HG03045 (cell line): ENCODE data around the gene CCNK.

ENCODE experiments used
- ATAC-seq: cut with Tn5 transposase; IDR thresholded peaks from one replicate; pipeline ENCODE4 v1.9.1; 2021; ENCODE audit warnings: mild to moderate bottlenecking, moderate library complexity; ENCODE audit not compliant: unreplicated experiment

CCNK gene

GRCh38 chr14:99505089-99505488 lies 23.9 kb downstream of the CCNK start:
- ATAC-seq = no peak

GRCh38 chr14:99506276-99506675 lies 25.1 kb downstream of the CCNK start:
- ATAC-seq = no peak

GRCh38 chr14:99507860-99508640 lies 26.8 kb downstream of the CCNK start:
- ATAC-seq = no peak

- ATAC-seq = no peak
Measured at GRCh38 chr14:99508896-99509629, 27.9 kb downstream of the CCNK start.

GRCh38 chr14:99509871-99510555 lies 28.8 kb downstream of the CCNK start:
- ATAC-seq = no peak

GRCh38 chr14:99510556-99511139 lies 29.4 kb downstream of the CCNK start:
- ATAC-seq = no peak

GRCh38 chr14:99511421-99512109 lies 30.4 kb downstream of the CCNK start:
- ATAC-seq = no peak

- no peak for ATAC-seq
Measured at GRCh38 chr14:99512110-99512449, 30.9 kb downstream of the CCNK start.

GRCh38 chr14:99512571-99513182 lies 31.5 kb downstream of the CCNK start:
- no peak for ATAC-seq

- no peak for ATAC-seq
Measured at GRCh38 chr14:99513183-99513694, 32.0 kb downstream of the CCNK start.

- ATAC-seq = no peak
Measured at GRCh38 chr14:99513946-99514551, 32.8 kb downstream of the CCNK start.

GRCh38 chr14:99514552-99515300 lies 33.5 kb downstream of the CCNK start:
- ATAC-seq = no peak

- no peak for ATAC-seq
Measured at GRCh38 chr14:99515301-99516155, 34.3 kb downstream of the CCNK start.

- ATAC-seq = no peak
Measured at GRCh38 chr14:99516156-99516870, 35.1 kb downstream of the CCNK start.

GRCh38 chr14:99516871-99517642 lies 35.8 kb downstream of the CCNK start:
- ATAC-seq = no peak

- ATAC-seq = no peak
Measured at GRCh38 chr14:99517643-99518381, 36.6 kb downstream of the CCNK start.
